ENCODE data around the gene VAPA. TPM values are rescaled to one million over a fixed set of nuclear protein-coding genes. Genes with fewer than 3 reads are reported as not detected.

VAPA gene
- total RNA-seq, 4 donors from 2014 or later: 182 to 244 (median 212) TPM

DNA sequence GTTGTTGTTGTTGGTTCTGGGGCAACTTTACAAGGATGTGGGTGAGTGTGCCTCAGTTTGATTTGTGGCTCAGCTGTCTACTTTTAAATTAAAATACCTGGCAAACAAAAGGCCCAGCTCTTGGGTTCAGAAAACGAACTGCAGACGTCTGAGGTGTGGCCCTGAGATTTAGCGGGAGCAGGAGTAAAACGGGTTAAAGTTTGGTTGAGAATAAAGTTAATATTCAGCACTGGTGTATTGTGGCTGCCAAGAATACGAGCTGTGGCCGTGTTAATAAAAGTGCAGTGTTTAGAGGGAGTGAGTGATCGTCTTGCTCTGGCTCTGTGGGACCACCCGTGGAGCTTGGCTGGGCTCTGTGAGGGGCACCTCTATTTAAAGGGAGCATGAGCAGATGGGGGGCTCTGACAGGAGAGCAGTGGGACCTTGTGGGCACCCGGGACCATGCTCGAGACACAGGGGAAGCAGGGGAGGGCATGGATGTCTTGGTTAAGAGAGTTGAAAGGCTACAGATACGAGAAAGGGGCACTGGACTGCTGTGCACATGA lies 80.3 kb downstream of the VAPA start:
- TF ChIP-seq POLR2A (IDR thresholded peaks at IDR 0.05) (no peak), EP300 (IDR thresholded peaks at IDR 0.05) (no peak), POLR2AphosphoS5 (IDR thresholded peaks at IDR 0.05) (no peak)
- TF ChIP-seq, protein P1, sequence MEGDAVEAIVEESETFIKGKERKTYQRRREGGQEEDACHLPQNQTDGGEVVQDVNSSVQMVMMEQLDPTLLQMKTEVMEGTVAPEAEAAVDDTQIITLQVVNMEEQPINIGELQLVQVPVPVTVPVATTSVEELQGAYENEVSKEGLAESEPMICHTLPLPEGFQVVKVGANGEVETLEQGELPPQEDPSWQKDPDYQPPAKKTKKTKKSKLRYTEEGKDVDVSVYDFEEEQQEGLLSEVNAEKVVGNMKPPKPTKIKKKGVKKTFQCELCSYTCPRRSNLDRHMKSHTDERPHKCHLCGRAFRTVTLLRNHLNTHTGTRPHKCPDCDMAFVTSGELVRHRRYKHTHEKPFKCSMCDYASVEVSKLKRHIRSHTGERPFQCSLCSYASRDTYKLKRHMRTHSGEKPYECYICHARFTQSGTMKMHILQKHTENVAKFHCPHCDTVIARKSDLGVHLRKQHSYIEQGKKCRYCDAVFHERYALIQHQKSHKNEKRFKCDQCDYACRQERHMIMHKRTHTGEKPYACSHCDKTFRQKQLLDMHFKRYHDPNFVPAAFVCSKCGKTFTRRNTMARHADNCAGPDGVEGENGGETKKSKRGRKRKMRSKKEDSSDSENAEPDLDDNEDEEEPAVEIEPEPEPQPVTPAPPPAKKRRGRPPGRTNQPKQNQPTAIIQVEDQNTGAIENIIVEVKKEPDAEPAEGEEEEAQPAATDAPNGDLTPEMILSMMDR (IDR thresholded peaks at IDR 0.05): no peak
- no peaks in the 10 kb centered on the region for H3K27me3 ChIP-seq
- H3K9me3 ChIP-seq: no peaks in the 10 kb centered on the region
- H3K36me3 ChIP-seq: no peaks in the 10 kb centered on the region
- peaks cover 14% of the 10 kb centered on the region for H3K4me1 ChIP-seq
- WGBS: 57% methylated on average over 11 of the region's 11 CpGs
- H3K27ac ChIP-seq: no peak overlapping the region
- DNase-seq (ENCODE audit: low spot score in 2 of 2): no peak
- no peak overlapping the region for H3K4me3 ChIP-seq

DNA sequence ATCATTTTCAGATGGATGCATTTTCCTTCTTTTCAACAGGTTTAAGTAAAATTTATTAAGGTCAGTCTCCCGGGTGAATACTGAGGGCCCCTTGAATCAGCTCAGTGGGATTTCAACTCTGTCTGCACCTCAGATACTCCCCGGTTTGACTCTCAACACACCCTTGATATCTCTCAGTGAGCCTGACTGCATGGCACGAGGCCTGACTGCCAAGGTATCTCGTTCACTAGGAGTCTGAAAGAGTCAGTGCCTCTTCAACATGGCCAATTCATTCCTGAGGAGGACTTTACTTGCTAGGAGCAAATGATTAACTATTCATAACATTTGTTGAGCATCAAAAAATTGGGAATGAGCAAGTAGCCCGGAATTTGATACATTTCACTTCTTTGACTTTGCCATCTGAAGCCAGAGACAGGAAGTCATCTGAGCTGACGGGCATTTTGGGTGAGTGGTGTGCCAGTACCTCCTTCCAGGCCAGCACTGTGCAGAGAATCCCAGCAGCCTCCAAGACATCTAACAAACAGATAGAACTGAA lies 81.0 kb downstream of the VAPA start:
- DNase-seq (ENCODE audit: low spot score in 2 of 2): no peak
- no peak for TF ChIP-seq EP300 (IDR thresholded peaks at IDR 0.05)
- TF ChIP-seq, protein P1 (IDR thresholded peaks at IDR 0.05): no peak
- no peak for TF ChIP-seq POLR2AphosphoS5 (IDR thresholded peaks at IDR 0.05)
- no peak for TF ChIP-seq POLR2A (IDR thresholded peaks at IDR 0.05)
- Histone ChIP-seq H3K9me3 (no peaks in the 10 kb centered on the region), H3K4me1 (peaks cover 11% of the 10 kb centered on the region), H3K4me3 (no peak overlapping the region), H3K27ac (no peak overlapping the region), H3K36me3 (no peaks in the 10 kb centered on the region), H3K27me3 (no peaks in the 10 kb centered on the region)
- WGBS: 83% methylated on average over 6 of the region's 6 CpGs

DNA sequence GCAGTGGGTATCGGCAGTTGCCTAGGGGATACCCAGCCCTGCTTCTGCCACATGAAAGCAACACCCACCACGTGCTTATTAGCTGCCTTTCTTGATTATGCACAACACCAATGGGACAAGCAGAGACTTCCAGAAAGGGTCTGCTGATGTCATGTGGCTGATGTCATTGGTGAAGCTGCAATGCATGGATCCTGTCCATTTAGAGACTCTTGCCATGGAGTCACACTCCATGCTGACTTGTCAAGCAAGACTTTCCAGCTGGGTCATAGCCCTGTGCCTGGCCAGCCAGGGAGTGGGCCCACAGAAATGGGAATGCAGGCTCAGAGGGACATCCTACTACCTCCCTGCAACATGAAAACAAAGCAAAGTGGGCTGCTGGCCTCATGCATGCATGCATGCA lies 81.8 kb downstream of the VAPA start:
- Histone ChIP-seq H3K27ac (no peak overlapping the region), H3K4me1 (peaks cover 11% of the 10 kb centered on the region), H3K4me3 (no peak overlapping the region), H3K9me3 (no peaks in the 10 kb centered on the region), H3K36me3 (no peaks in the 10 kb centered on the region), H3K27me3 (no peaks in the 10 kb centered on the region)
- TF ChIP-seq POLR2AphosphoS5 (IDR thresholded peaks at IDR 0.05) (no peak), POLR2A (IDR thresholded peaks at IDR 0.05) (no peak), EP300 (IDR thresholded peaks at IDR 0.05) (no peak)
- TF ChIP-seq, protein P1 (IDR thresholded peaks at IDR 0.05): no peak
- 85% methylated on average over 2 of the region's 2 CpGs for WGBS
- no peak for DNase-seq (ENCODE audit: low spot score in 2 of 2)

DNA sequence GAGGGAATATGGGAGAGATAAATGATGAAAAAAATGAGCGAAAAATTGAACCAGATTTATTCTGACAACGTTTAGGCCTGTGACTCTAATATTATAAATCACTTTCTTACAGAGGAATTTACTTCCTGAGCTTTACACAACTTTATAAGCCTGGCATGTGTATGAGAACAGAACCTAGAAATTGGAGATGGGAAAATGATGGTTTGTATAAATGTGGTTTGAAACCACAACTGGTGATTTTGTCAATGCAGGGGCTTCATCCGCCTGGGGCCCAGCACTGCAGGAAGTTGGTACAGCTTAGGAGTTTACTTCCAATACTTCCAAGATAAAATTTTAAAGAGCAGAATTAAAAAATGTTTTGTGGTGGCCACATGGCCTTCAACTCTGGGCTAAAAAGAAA lies 82.3 kb downstream of the VAPA start:
- Histone ChIP-seq H3K27ac (no peak overlapping the region), H3K27me3 (no peaks in the 10 kb centered on the region), H3K4me1 (peaks cover 11% of the 10 kb centered on the region), H3K36me3 (no peaks in the 10 kb centered on the region), H3K9me3 (no peaks in the 10 kb centered on the region), H3K4me3 (no peak overlapping the region)
- 71% methylated on average over 3 of the region's 3 CpGs for WGBS
- DNase-seq (ENCODE audit: low spot score in 2 of 2): no peak
- TF ChIP-seq POLR2AphosphoS5 (IDR thresholded peaks at IDR 0.05) (no peak), EP300 (IDR thresholded peaks at IDR 0.05) (no peak), POLR2A (IDR thresholded peaks at IDR 0.05) (no peak)
- TF ChIP-seq, protein P1 (IDR thresholded peaks at IDR 0.05): no peak

DNA sequence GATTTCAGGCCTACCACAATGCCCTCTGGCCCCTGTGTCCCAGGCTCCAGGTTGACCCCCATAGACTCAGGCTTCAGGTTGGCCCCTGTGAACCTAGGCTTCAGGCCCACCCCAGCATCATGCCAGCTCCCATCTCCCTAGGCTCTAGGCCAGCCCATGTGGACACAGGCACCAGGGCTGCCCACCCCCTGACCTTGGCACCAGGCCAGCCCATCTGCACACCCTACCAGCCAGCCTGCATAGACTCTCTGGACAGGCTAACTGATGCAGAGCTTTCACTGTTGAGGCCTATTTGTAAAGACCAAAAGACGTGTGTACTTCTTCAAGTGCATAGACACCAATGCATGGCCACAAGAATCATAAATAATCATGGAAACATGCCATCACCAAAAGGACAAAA lies 83.9 kb downstream of the VAPA start:
- Histone ChIP-seq H3K4me1 (peaks cover 11% of the 10 kb centered on the region), H3K4me3 (no peak overlapping the region), H3K36me3 (no peaks in the 10 kb centered on the region), H3K27me3 (no peaks in the 10 kb centered on the region), H3K9me3 (no peaks in the 10 kb centered on the region), H3K27ac (no peak overlapping the region)
- TF ChIP-seq, protein P1 (IDR thresholded peaks at IDR 0.05): no peak
- TF ChIP-seq POLR2AphosphoS5 (IDR thresholded peaks at IDR 0.05) (no peak), EP300 (IDR thresholded peaks at IDR 0.05) (no peak), POLR2A (IDR thresholded peaks at IDR 0.05) (no peak)
- 100% methylated on average over 1 of the region's 1 CpG for WGBS
- no peak for DNase-seq (ENCODE audit: low spot score in 2 of 2)

Measured in suprapubic skin (tissue), 4 donors.